Memory B cell (primary cell): ENCODE data around the gene ATP8A2.
A peak's percentile ranks its signal among the peaks of the same experiment; 100 is the strongest.
"Not testable (repeated sequence)": the region's sequence is repeated elsewhere in the genome, so short reads cannot be mapped to it uniquely, and the experiment has no call there.

ENCODE experiments used
- ATAC-seq: fragments of 150-1000 bp; cut with Tn5 transposase; 2 replicates; pipeline ENCODE4 v1.10.0; 2021; ENCODE audit warnings: low read depth, mild to moderate bottlenecking, moderate library complexity
- DNase-seq, 2 donors: peaks; one replicate each; pipeline ENCODE4 v3.0.0; 2022; ENCODE audit warnings: low spot score in 2 of 2
- H3K27ac Mint-ChIP-seq: one replicate; pipeline ENCODE4 v1.8.0; 2022; ENCODE audit warnings: mild to moderate bottlenecking, moderate library complexity, mixed read lengths
- H3K27me3 Mint-ChIP-seq: one replicate; pipeline ENCODE4 v1.8.0; 2022; ENCODE audit warnings: mixed read lengths
- H3K36me3 Mint-ChIP-seq: one replicate; pipeline ENCODE4 v1.8.0; 2022; ENCODE audit warnings: mild to moderate bottlenecking, mixed read lengths
- H3K4me1 Mint-ChIP-seq: one replicate; pipeline ENCODE4 v1.8.0; 2022; ENCODE audit warnings: mixed read lengths
- H3K4me3 Mint-ChIP-seq: one replicate; pipeline ENCODE4 v1.8.0; 2022; ENCODE audit warnings: mild to moderate bottlenecking, moderate library complexity, mixed read lengths
- H3K9me3 Mint-ChIP-seq: one replicate; pipeline ENCODE4 v1.8.0; 2022; ENCODE audit warnings: mixed read lengths

Gene ATP8A2

GRCh38 chr13:25572171-25572570, 200.4 kb downstream of the ATP8A2 start:
- H3K27me3 Mint-ChIP-seq = peaks cover 10% of the 10 kb centered on the region
- H3K9me3 Mint-ChIP-seq, H3K4me1 Mint-ChIP-seq, DNase-seq, H3K4me3 Mint-ChIP-seq, H3K36me3 Mint-ChIP-seq, H3K27ac Mint-ChIP-seq, ATAC-seq: not testable (repeated sequence)

DNA sequence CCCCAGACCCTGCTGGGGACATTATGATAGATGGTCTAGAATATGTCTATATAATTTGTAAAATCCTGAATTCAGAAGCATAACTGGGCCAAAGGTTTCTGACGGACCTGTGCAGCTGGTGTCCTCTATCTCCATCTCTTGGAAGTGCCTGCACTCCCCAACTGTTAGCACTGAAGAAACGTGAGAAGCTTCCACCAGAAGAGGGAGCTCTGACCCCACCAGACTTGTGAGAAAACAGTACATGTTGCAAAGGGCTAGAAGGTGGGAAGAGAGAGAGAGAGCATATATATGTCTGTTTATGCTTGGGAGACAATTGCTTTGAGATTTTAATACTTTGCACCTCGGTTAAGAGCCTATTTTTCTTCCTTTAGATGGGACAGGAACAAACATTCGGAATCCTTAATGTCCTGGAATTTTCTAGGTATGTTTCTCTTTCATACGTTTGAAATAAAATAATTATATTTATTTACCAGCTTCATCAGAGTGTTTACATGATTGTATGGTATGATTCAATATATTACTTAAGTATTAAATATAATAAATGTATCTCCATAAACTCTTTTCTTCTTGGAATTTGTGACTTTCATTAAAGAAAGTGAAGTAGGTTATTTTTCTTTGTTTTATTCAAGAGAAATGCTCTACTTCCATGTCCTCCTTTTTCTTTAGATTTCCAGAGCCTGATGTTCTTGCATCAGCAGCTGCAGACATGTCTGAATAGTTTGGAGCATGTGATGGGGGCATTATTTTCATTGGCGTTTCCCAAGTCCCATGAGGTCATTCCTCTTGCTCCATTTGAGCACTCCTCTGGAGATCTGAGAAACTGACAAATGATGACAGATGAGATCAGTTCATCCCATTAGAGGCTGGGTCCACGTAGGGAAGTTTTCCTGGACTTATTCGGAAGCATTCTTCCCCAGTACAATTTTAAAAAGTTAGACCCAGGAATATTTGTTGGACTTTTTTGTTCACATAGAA, 202.9 kb downstream of the ATP8A2 start:
- ATAC-seq (peak; percentile 52), DNase-seq (peak; percentile 45 to 60)
- Mint-ChIP-seq H3K36me3 (no peaks in the 10 kb centered on the region), H3K27me3 (peaks cover 14% of the 10 kb centered on the region), H3K4me3 (no peak overlapping the region), H3K27ac (no peak overlapping the region), H3K9me3 (no peaks in the 10 kb centered on the region), H3K4me1 (no peaks in the 10 kb centered on the region)

GRCh38 chr13:25575562-25575961, 203.8 kb downstream of the ATP8A2 start:
- H3K4me1 Mint-ChIP-seq = no peaks in the 10 kb centered on the region
- no peaks in the 10 kb centered on the region for H3K9me3 Mint-ChIP-seq
- no peak overlapping the region for H3K4me3 Mint-ChIP-seq
- H3K27ac Mint-ChIP-seq = no peak overlapping the region
- ATAC-seq (no peak), DNase-seq (no peak)
- H3K27me3 Mint-ChIP-seq = peaks cover 11% of the 10 kb centered on the region
- H3K36me3 Mint-ChIP-seq = no peaks in the 10 kb centered on the region

- Mint-ChIP-seq H3K4me3 (no peak overlapping the region), H3K27me3 (peaks cover 11% of the 10 kb centered on the region), H3K36me3 (no peaks in the 10 kb centered on the region), H3K9me3 (no peaks in the 10 kb centered on the region), H3K27ac (no peak overlapping the region), H3K4me1 (no peaks in the 10 kb centered on the region)
- ATAC-seq (no peak), DNase-seq (no peak)
Observed at GRCh38 chr13:25578526-25578925, 206.8 kb downstream of the ATP8A2 start.

DNA sequence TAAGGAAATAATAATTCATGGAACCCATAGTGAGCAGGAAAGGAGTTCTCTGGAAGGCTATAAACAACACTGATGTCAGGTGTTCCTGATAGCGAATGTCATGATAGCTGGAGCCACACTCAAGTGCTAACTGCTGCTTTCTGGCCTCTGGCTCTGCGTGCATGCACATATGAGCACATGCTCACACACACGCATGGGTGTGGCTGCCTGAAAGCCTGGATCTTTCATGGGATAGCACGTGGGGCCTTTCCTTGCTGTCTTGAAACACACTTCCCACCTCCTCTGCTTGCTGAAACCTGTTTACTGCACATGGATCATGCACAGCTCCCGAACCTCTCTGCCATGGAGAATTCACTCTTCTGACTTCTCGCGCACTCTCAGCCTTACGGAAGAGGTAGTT, 207.4 kb downstream of the ATP8A2 start:
- H3K27ac Mint-ChIP-seq = no peak overlapping the region
- no peaks in the 10 kb centered on the region for H3K36me3 Mint-ChIP-seq
- H3K9me3 Mint-ChIP-seq = no peaks in the 10 kb centered on the region
- no peaks in the 10 kb centered on the region for H3K4me1 Mint-ChIP-seq
- DNase-seq = no peak
- peaks cover 11% of the 10 kb centered on the region for H3K27me3 Mint-ChIP-seq
- no peak for ATAC-seq
- no peak overlapping the region for H3K4me3 Mint-ChIP-seq

- ATAC-seq = no peak
- Mint-ChIP-seq H3K27ac (no peak overlapping the region), H3K4me1 (no peaks in the 10 kb centered on the region), H3K36me3 (no peaks in the 10 kb centered on the region), H3K4me3 (no peak overlapping the region), H3K9me3 (no peaks in the 10 kb centered on the region), H3K27me3 (peaks cover 6% of the 10 kb centered on the region)
- DNase-seq = no peak
Observed at GRCh38 chr13:25581351-25581750, 209.6 kb downstream of the ATP8A2 start.

DNA sequence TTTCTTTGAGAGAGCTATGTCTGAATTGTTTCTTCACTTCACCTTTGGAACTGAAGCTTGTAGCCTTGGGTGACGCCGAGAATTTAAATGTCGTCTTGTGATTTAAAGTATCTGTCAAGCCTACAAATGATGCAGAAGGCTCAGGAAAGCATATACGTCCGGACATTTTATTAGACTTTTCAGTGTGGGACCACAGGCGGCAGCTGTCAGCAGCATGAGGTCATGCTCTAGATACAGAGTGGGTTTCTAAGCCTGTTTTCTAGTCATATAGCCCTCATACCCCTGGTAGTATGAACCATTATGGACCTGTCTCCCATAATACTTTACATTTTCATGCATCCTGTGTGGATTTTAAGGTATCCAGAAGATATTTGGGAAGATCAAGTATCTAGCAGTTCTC, 212.3 kb downstream of the ATP8A2 start:
- no peaks in the 10 kb centered on the region for H3K36me3 Mint-ChIP-seq
- H3K27me3 Mint-ChIP-seq = peaks cover 6% of the 10 kb centered on the region
- DNase-seq (no peak), ATAC-seq (no peak)
- no peak overlapping the region for H3K27ac Mint-ChIP-seq
- H3K4me3 Mint-ChIP-seq = no peak overlapping the region
- H3K4me1 Mint-ChIP-seq = no peaks in the 10 kb centered on the region
- no peaks in the 10 kb centered on the region for H3K9me3 Mint-ChIP-seq

- no peak overlapping the region for H3K27ac Mint-ChIP-seq
- peaks cover 3% of the 10 kb centered on the region for H3K27me3 Mint-ChIP-seq
- DNase-seq = no peak
- H3K4me3 Mint-ChIP-seq = no peak overlapping the region
- ATAC-seq = no peak
- no peaks in the 10 kb centered on the region for H3K36me3 Mint-ChIP-seq
- H3K4me1 Mint-ChIP-seq = no peaks in the 10 kb centered on the region
- no peaks in the 10 kb centered on the region for H3K9me3 Mint-ChIP-seq
Observed at GRCh38 chr13:25585000-25585399, 213.2 kb downstream of the ATP8A2 start.

DNA sequence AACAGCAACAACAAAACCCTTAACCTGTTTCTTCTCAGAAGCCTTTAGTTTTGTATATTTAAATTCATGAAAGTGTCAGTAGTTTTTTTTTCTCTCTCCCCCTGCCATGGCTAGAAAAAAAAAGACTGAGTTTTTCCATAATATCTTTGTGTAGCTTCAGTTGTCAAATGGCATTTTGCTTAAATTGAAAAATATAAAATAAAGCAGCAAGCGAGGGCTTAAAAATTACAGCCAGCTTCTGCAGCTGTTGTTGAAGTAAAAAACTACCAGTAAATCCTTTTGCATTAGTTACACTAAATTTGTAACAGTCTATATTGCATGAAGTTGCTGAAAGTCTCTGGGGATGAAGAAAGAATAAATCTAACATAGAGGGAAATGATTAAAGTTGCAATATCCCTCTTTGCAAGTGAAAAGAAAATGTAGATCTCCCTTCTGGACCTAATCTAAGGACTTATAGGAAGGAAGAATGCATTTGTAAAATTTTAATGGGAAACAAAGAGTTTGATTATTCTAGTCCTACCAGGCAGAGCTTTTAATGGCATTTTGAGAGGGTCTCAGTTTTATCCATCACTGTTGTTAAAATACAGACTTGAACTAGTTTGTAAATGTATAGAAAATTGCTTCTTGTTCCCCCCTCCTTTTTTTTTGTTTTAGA, 215.7 kb downstream of the ATP8A2 start:
- Mint-ChIP-seq H3K27ac (no peak overlapping the region), H3K27me3 (peaks cover 4% of the 10 kb centered on the region), H3K36me3 (no peaks in the 10 kb centered on the region), H3K4me1 (no peaks in the 10 kb centered on the region), H3K9me3 (peaks cover 4% of the 10 kb centered on the region), H3K4me3 (no peak overlapping the region)
- DNase-seq = no peak
- ATAC-seq = no peak

DNA sequence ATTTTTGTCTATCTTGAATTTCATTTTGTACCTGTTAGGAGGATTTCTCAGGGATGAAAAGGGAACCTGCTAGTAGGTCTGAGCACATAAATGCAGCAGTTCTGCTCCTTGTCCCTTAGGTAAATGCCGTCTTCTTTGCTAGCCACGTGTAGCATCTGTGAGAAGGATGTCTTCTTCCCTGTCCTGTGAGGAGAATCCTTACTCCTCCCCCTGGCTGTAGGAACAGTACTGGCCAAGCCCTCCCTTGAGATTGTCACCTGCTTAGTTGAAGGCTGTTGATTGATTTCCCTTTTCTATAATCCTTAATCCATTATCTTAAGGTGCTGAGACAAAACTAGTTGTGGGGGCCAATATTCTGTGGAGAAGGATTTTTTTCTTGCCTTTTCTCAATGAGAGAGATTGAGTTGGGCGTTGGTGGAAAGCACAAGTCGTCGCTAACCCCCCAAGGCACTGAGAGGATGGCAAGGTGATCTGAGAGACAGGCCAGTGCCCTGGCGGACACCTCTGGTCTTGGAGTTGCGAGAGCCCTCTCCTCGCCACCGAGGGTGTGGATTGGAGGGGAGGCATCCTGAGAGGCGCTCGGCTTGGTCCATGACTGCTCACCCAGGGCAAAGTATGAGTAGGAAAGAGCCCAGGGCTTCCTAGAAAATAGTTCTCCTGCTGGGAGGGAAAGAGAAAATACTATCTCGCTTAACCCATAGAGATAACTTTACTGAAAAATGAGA, 216.7 kb downstream of the ATP8A2 start:
- Mint-ChIP-seq H3K27ac (no peak overlapping the region), H3K4me1 (no peaks in the 10 kb centered on the region), H3K27me3 (peaks cover 4% of the 10 kb centered on the region), H3K9me3 (peaks cover 4% of the 10 kb centered on the region), H3K36me3 (no peaks in the 10 kb centered on the region), H3K4me3 (no peak overlapping the region)
- ATAC-seq (no peak), DNase-seq (no peak)

GRCh38 chr13:25598421-25598820, 226.6 kb downstream of the ATP8A2 start:
- no peak for DNase-seq
- Mint-ChIP-seq H3K36me3 (no peaks in the 10 kb centered on the region), H3K4me1 (no peaks in the 10 kb centered on the region), H3K27me3 (peaks cover 11% of the 10 kb centered on the region), H3K4me3 (no peak overlapping the region), H3K27ac (no peak overlapping the region), H3K9me3 (no peaks in the 10 kb centered on the region)
- no peak for ATAC-seq

GRCh38 chr13:25602176-25602575, 230.4 kb downstream of the ATP8A2 start:
- no peak for DNase-seq
- Mint-ChIP-seq H3K27ac (no peak overlapping the region), H3K4me3 (no peak overlapping the region), H3K4me1 (no peaks in the 10 kb centered on the region), H3K36me3 (no peaks in the 10 kb centered on the region), H3K27me3 (peaks cover 10% of the 10 kb centered on the region), H3K9me3 (no peaks in the 10 kb centered on the region)
- no peak for ATAC-seq

GRCh38 chr13:25604106-25604505, 232.3 kb downstream of the ATP8A2 start:
- no peak overlapping the region for H3K27ac Mint-ChIP-seq
- H3K4me3 Mint-ChIP-seq = no peak overlapping the region
- H3K4me1 Mint-ChIP-seq = no peaks in the 10 kb centered on the region
- DNase-seq = no peak
- H3K27me3 Mint-ChIP-seq = peaks cover 8% of the 10 kb centered on the region
- H3K9me3 Mint-ChIP-seq = peaks cover 1% of the 10 kb centered on the region
- no peaks in the 10 kb centered on the region for H3K36me3 Mint-ChIP-seq
- ATAC-seq = no peak

GRCh38 chr13:25607096-25607495, 235.3 kb downstream of the ATP8A2 start:
- H3K27ac Mint-ChIP-seq = no peak overlapping the region
- H3K9me3 Mint-ChIP-seq = peaks cover 9% of the 10 kb centered on the region
- H3K4me3 Mint-ChIP-seq = no peak overlapping the region
- H3K36me3 Mint-ChIP-seq = no peaks in the 10 kb centered on the region
- H3K4me1 Mint-ChIP-seq = no peaks in the 10 kb centered on the region
- no peak for ATAC-seq
- H3K27me3 Mint-ChIP-seq = peaks cover 2% of the 10 kb centered on the region
- no peak for DNase-seq
